Activated B cell treated with CpG ODN at 0.5 μM for 24 hours (primary cell): Measurements from ENCODE around the gene TMEM220. TPM values are rescaled to one million over a fixed set of nuclear protein-coding genes. Genes with fewer than 3 reads are reported as not detected.
"Not testable (repeated sequence)": the region's sequence is repeated elsewhere in the genome, so short reads cannot be mapped to it uniquely, and the experiment has no call there.

Source experiments
- ATAC-seq: fragments of 200-7000 bp; cut with Tn5 transposase; one replicate; pipeline ENCODE4 v1.10.0; 2021; ENCODE audit warnings: low read depth, mild to moderate bottlenecking, moderate library complexity
- CTCF ChIA-PET: fragments of 350-600 bp; sonication (Branson Sonifier 250); formaldehyde crosslinking; loops from one replicate; lab custom pipeline; 2021; ENCODE audit warnings: antibody characterized with exemption; lab: Charles Lee
- POLR2A ChIA-PET: fragments of 350-600 bp; sonication (Branson Sonifier 250); formaldehyde crosslinking; loops from one replicate; lab custom pipeline; 2021; ENCODE audit warnings: antibody characterized with exemption; lab: Charles Lee
- DNase-seq: peaks from one replicate; pipeline ENCODE4 v3.0.0; 2022
- H3K27ac Mint-ChIP-seq: one replicate; pipeline ENCODE4 v1.8.0; 2020; ENCODE audit warnings: mixed read lengths
- H3K27me3 Mint-ChIP-seq: one replicate; pipeline ENCODE4 v1.8.0; 2021; ENCODE audit warnings: mixed read lengths
- H3K36me3 Mint-ChIP-seq: one replicate; pipeline ENCODE4 v1.8.0; 2021; ENCODE audit warnings: low read depth, mixed read lengths
- H3K4me1 Mint-ChIP-seq: one replicate; pipeline ENCODE4 v1.8.0; 2021; ENCODE audit warnings: mixed read lengths
- H3K4me3 Mint-ChIP-seq: one replicate; pipeline ENCODE4 v1.8.0; 2020; ENCODE audit warnings: mild to moderate bottlenecking, mixed read lengths
- H3K9me3 Mint-ChIP-seq: one replicate; pipeline ENCODE4 v1.8.0; 2020; ENCODE audit warnings: mixed read lengths
- CTCF ChIP-seq: fragments of 200-600 bp; IDR thresholded peaks from one replicate; pipeline ENCODE4 v1.8.0; 2022; ENCODE audit warnings: antibody characterized with exemption, mild to moderate bottlenecking
- intact Hi-C: fragments of 100-400 bp; cut with micrococcal nuclease; formaldehyde crosslinking; loops from one replicate; pipeline ENCODE4 v1.15.1; 2024
- total RNA-seq: library from RNA; stranded (reverse); gene quantifications from 2 replicates; pipeline ENCODE4 v1.2.3, GENCODE V29; 2022

TMEM220 gene
- total RNA-seq, 1 donor from 2014 or later = 1.6 TPM

GRCh38 chr17:10697092-10698081 lies 32.4 kb downstream of the TMEM220 start, which contains the start of the genes ADPRM and SCO1:
TSS of gene ADPRM (plus strand) at chr17:10697594. CDS start at chr17:10704927, 7,333 bp downstream.
TSS of gene SCO1 (minus strand) at chr17:10697533. CDS start at chr17:10697507, 26 bp downstream.
- ChIA-PET CTCF (no interaction called here), POLR2A (interaction anchor here (0.5 to 0.6 kb wide), 5 partner anchors 11 to 655 kb away, joined by 3 to 8 read pairs (median 4); partner anchors contain the start of gene TMEM220)
- Mint-ChIP-seq H3K36me3 (peaks cover 38% of the 10 kb centered on the region), H3K4me1 (peaks cover 51% of the 10 kb centered on the region), H3K4me3 (peak within 1 kb of the TSS; percentile 92), H3K27me3 (no peaks in the 10 kb centered on the region), H3K9me3 (no peaks in the 10 kb centered on the region), H3K27ac (peak within 1 kb of the TSS; percentile 92)
- intact Hi-C loops = loop anchor here (1.0 to 5.0 kb wide), 4 partner anchors 32 to 1300 kb away; partner anchors contain the start of gene ZNF18
- TF ChIP-seq CTCF = no peak
- DNase-seq (peak; percentile 85), ATAC-seq (peak; percentile 97)

- not testable (repeated sequence) for DNase-seq, H3K27ac Mint-ChIP-seq, H3K27me3 Mint-ChIP-seq, ATAC-seq, H3K9me3 Mint-ChIP-seq
- peaks cover 49% of the 10 kb centered on the region for H3K36me3 Mint-ChIP-seq
- POLR2A ChIA-PET = interaction anchor here (1.0 kb wide), 1 partner anchor 1301 kb away, joined by 3 read pairs; the partner anchor contains the start of gene ZNF18
- intact Hi-C loops = loop anchor here (5.0 kb wide), 1 partner anchor 64 kb away; no protein-coding TSS in a partner anchor
- peak overlapping the region; percentile 92 for H3K4me3 Mint-ChIP-seq
- CTCF ChIA-PET = interaction anchor here (1.2 to 1.7 kb wide), 2 partner anchors 12 to 49 kb away, joined by 3 to 6 read pairs; no protein-coding TSS in a partner anchor
- peaks cover 41% of the 10 kb centered on the region for H3K4me1 Mint-ChIP-seq
Measured at GRCh38 chr17:10695875-10696407, 33.9 kb downstream of the TMEM220 start.

GRCh38 chr17:10687499-10687898 lies 42.3 kb downstream of the TMEM220 start:
- H3K4me1 Mint-ChIP-seq = peaks cover 14% of the 10 kb centered on the region
- ChIA-PET POLR2A (no interaction called here), CTCF (no interaction called here)
- no peaks in the 10 kb centered on the region for H3K9me3 Mint-ChIP-seq
- ATAC-seq (no peak), DNase-seq (no peak)
- TF ChIP-seq CTCF = no peak
- no peak overlapping the region for H3K4me3 Mint-ChIP-seq
- H3K36me3 Mint-ChIP-seq = peaks cover 84% of the 10 kb centered on the region
- no peak overlapping the region for H3K27ac Mint-ChIP-seq
- H3K27me3 Mint-ChIP-seq = no peaks in the 10 kb centered on the region
- intact Hi-C loops = no loop called here

GRCh38 chr17:10683853-10684252 lies 46.0 kb downstream of the TMEM220 start:
- intact Hi-C loops = no loop called here
- ChIA-PET CTCF (interaction anchor here (0.7 to 2.5 kb wide), 5 partner anchors 9 to 67 kb away, joined by 3 to 8 read pairs (median 3); no protein-coding TSS in a partner anchor), POLR2A (interaction anchor here (0.6 kb wide), 1 partner anchor 40 kb away, joined by 4 read pairs; no protein-coding TSS in a partner anchor)
- no peaks in the 10 kb centered on the region for H3K9me3 Mint-ChIP-seq
- DNase-seq (no peak), ATAC-seq (no peak)
- no peak overlapping the region for H3K4me3 Mint-ChIP-seq
- no peak for TF ChIP-seq CTCF
- no peak overlapping the region for H3K27ac Mint-ChIP-seq
- peaks cover 83% of the 10 kb centered on the region for H3K36me3 Mint-ChIP-seq
- H3K27me3 Mint-ChIP-seq = no peaks in the 10 kb centered on the region
- H3K4me1 Mint-ChIP-seq = no peaks in the 10 kb centered on the region

GRCh38 chr17:10681866-10682446 lies 47.9 kb downstream of the TMEM220 start:
- DNase-seq (no peak), ATAC-seq (no peak)
- no peak for TF ChIP-seq CTCF
- CTCF ChIA-PET = interaction anchor here (2.5 kb wide), 1 partner anchor 7 kb away, joined by 8 read pairs; no protein-coding TSS in a partner anchor
- Mint-ChIP-seq H3K27me3 (no peaks in the 10 kb centered on the region), H3K27ac (no peak overlapping the region), H3K9me3 (no peaks in the 10 kb centered on the region), H3K4me1 (no peaks in the 10 kb centered on the region), H3K36me3 (peaks cover 86% of the 10 kb centered on the region), H3K4me3 (no peak overlapping the region)
- intact Hi-C loops = no loop called here
- POLR2A ChIA-PET = no interaction called here
